Kidney tubule cell (primary cell): ENCODE data around the gene RTEL1.
"Not testable (repeated sequence)": the region's sequence is repeated elsewhere in the genome, so short reads cannot be mapped to it uniquely, and the experiment has no call there.

ENCODE experiments used
- DNase-seq: peaks from one replicate; pipeline ENCODE4 v3.0.0-alpha.2; 2018; ENCODE audit warnings: low spot score

RTEL1 gene

GRCh38 chr20:63650486-63650885 is 7.6 kb upstream of the RTEL1 start:
- DNase-seq = not testable (repeated sequence)

GRCh38 chr20:63651942-63652191 is 6.2 kb upstream of the RTEL1 start:
- no peak for DNase-seq

- DNase-seq = no peak
Observed at GRCh38 chr20:63652192-63652980, 5.7 kb upstream of the RTEL1 start.

- DNase-seq = peak; percentile 84
Observed at GRCh38 chr20:63653041-63653973, 4.8 kb upstream of the RTEL1 start, which contains the start of gene STMN3. Gene STMN3, minus strand, starts transcription at chr20:63653424. Its CDS starts 79 bp downstream, at chr20:63653345.

- no peak for DNase-seq
Observed at GRCh38 chr20:63653974-63654668, 4.0 kb upstream of the RTEL1 start.

- no peak for DNase-seq
Observed at GRCh38 chr20:63655249-63655648, 2.9 kb upstream of the RTEL1 start.

- DNase-seq = no peak
Observed at GRCh38 chr20:63656451-63656850, 1.7 kb upstream of the RTEL1 start.

GRCh38 chr20:63657260-63657936 is 714 bp upstream of the RTEL1 start:
- peak; percentile 24 for DNase-seq

- no peak for DNase-seq
Observed at GRCh38 chr20:63658749-63659187, 656 bp downstream of the RTEL1 start.

GRCh38 chr20:63659370-63659769 is 1.3 kb downstream of the RTEL1 start:
- peak; percentile 38 for DNase-seq

- DNase-seq = not testable (repeated sequence)
Observed at GRCh38 chr20:63660174-63660573, 2.1 kb downstream of the RTEL1 start.

GRCh38 chr20:63660622-63661021 is 2.5 kb downstream of the RTEL1 start:
- DNase-seq = no peak

GRCh38 chr20:63661108-63661507 is 3.0 kb downstream of the RTEL1 start:
- no peak for DNase-seq

GRCh38 chr20:63661959-63662812 is 4.1 kb downstream of the RTEL1 start:
- no peak for DNase-seq

- no peak for DNase-seq
Observed at GRCh38 chr20:63662813-63663189, 4.7 kb downstream of the RTEL1 start.

GRCh38 chr20:63663332-63664066 is 5.4 kb downstream of the RTEL1 start:
- no peak for DNase-seq

GRCh38 chr20:63664143-63664851 is 6.2 kb downstream of the RTEL1 start:
- no peak for DNase-seq

GRCh38 chr20:63664861-63665594 is 6.9 kb downstream of the RTEL1 start:
- no peak for DNase-seq

GRCh38 chr20:63665708-63666107 is 7.6 kb downstream of the RTEL1 start:
- DNase-seq = no peak
